Smooth muscle cell (in vitro differentiated cells): ENCODE results near the gene CNTNAP2. TPM values are rescaled to one million over a fixed set of nuclear protein-coding genes. Genes with fewer than 3 reads are reported as not detected.
"Not testable (repeated sequence)": the region's sequence is repeated elsewhere in the genome, so short reads cannot be mapped to it uniquely, and the experiment has no call there.

Experiments
- DNase-seq: peaks from one replicate; lab custom pipeline; 2025; ENCODE audit not compliant: unreplicated experiment; lab: John Stamatoyannopoulos, UW
- H2AFZ ChIP-seq: fragments of 200-600 bp; sonication (generic); 2 replicates; pipeline ENCODE4 v1.6.0; 2016; ENCODE audit warnings: antibody characterized with exemption, low read depth, mild to moderate bottlenecking
- H3F3A ChIP-seq: fragments of 200-600 bp; sonication (generic); 2 replicates; pipeline ENCODE4 v1.6.0; 2017; ENCODE audit warnings: antibody characterized with exemption, low read depth
- H3K27ac ChIP-seq: fragments of 200-600 bp; sonication (generic); 2 replicates; pipeline ENCODE4 v1.5.1; 2016; ENCODE audit warnings: low read depth, mild to moderate bottlenecking
- H3K27me3 ChIP-seq: fragments of 200-600 bp; sonication (generic); 2 replicates; pipeline ENCODE4 v1.6.1; 2016; ENCODE audit warnings: low read depth, mild to moderate bottlenecking
- H3K36me3 ChIP-seq: fragments of 200-600 bp; sonication (generic); 2 replicates; pipeline ENCODE4 v1.5.1; 2016; ENCODE audit warnings: low read depth
- H3K4me1 ChIP-seq: fragments of 200-600 bp; sonication (generic); 2 replicates; pipeline ENCODE4 v1.5.1; 2016; ENCODE audit warnings: low read depth
- H3K4me2 ChIP-seq: fragments of 200-600 bp; sonication (generic); 2 replicates; pipeline ENCODE4 v1.6.0; 2016; ENCODE audit warnings: mild to moderate bottlenecking
- H3K4me3 ChIP-seq: fragments of 200-600 bp; sonication (generic); 2 replicates; pipeline ENCODE4 v1.5.1; 2016; ENCODE audit warnings: mild to moderate bottlenecking
- H3K79me2 ChIP-seq: fragments of 200-600 bp; sonication (generic); 2 replicates; pipeline ENCODE4 v1.6.0; 2016; ENCODE audit warnings: low read depth, mild to moderate bottlenecking
- H3K9ac ChIP-seq: fragments of 200-600 bp; sonication (generic); 2 replicates; pipeline ENCODE4 v1.6.0; 2016; ENCODE audit warnings: low read depth
- H3K9me3 ChIP-seq: fragments of 200-600 bp; sonication (generic); replicated peaks from 2 replicates; pipeline ENCODE4 v1.5.1; 2016; ENCODE audit warnings: low read depth
- H4K20me1 ChIP-seq: fragments of 200-600 bp; sonication (generic); 2 replicates; pipeline ENCODE4 v1.6.0; 2016; ENCODE audit warnings: low read depth
- WGBS: methylation state at CpG from one replicate; pipeline ENCODE4 v1.1.7; 2016; ENCODE audit warnings: low lambda C conversion rate; 5-methylcytosine and 5-hydroxymethylcytosine counted together
- polyA plus RNA-seq: library from polyadenylated mRNA; unstranded; fragments of >200 nt; fragmentation: Nextera tagmentation; extraction: Ambion mirVana; gene quantifications from 2 replicates; pipeline ENCODE4 v1.2.1, GENCODE V29; 2016
- total RNA-seq: library from RNA; depleted of rRNA; stranded (reverse); fragments of >200 nt; gene quantifications from 2 replicates; pipeline ENCODE4 v1.2.3, GENCODE V29; 2014
- TF ChIP-seq, protein P1 (sequence below): fragments of 200-600 bp; sonication (generic); IDR thresholded peaks from 2 replicates; pipeline ENCODE4 v1.5.1; 2017; ENCODE audit warnings: borderline replicate concordance, mild to moderate bottlenecking, antibody characterized with exemption; ENCODE audit not compliant: insufficient read depth, poor library complexity, severe bottlenecking

Gene CNTNAP2
- total and polyA plus RNA-seq, 2 experiments from 2014 or later = 1.7 to 9.0 TPM

- Histone ChIP-seq H3K36me3 (no peaks in the 10 kb centered on the region), H3K9ac (no peak overlapping the region), H3K9me3 (no peaks in the 10 kb centered on the region), H3K79me2 (no peaks in the 10 kb centered on the region), H3K27me3 (no peaks in the 10 kb centered on the region), H2AFZ (no peak overlapping the region), H3F3A (no peaks in the 10 kb centered on the region), H3K4me3 (no peak overlapping the region), H4K20me1 (no peaks in the 10 kb centered on the region), H3K4me1 (peaks cover 7% of the 10 kb centered on the region), H3K4me2 (no peak overlapping the region), H3K27ac (no peak overlapping the region)
- WGBS = 81% methylated on average over 10 of the region's 10 CpGs
- TF ChIP-seq, protein P1, sequence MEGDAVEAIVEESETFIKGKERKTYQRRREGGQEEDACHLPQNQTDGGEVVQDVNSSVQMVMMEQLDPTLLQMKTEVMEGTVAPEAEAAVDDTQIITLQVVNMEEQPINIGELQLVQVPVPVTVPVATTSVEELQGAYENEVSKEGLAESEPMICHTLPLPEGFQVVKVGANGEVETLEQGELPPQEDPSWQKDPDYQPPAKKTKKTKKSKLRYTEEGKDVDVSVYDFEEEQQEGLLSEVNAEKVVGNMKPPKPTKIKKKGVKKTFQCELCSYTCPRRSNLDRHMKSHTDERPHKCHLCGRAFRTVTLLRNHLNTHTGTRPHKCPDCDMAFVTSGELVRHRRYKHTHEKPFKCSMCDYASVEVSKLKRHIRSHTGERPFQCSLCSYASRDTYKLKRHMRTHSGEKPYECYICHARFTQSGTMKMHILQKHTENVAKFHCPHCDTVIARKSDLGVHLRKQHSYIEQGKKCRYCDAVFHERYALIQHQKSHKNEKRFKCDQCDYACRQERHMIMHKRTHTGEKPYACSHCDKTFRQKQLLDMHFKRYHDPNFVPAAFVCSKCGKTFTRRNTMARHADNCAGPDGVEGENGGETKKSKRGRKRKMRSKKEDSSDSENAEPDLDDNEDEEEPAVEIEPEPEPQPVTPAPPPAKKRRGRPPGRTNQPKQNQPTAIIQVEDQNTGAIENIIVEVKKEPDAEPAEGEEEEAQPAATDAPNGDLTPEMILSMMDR = no peak
- DNase-seq = no peak
Measured at GRCh38 chr7:148299350-148300276, 2183.0 kb downstream of the CNTNAP2 start.

DNA sequence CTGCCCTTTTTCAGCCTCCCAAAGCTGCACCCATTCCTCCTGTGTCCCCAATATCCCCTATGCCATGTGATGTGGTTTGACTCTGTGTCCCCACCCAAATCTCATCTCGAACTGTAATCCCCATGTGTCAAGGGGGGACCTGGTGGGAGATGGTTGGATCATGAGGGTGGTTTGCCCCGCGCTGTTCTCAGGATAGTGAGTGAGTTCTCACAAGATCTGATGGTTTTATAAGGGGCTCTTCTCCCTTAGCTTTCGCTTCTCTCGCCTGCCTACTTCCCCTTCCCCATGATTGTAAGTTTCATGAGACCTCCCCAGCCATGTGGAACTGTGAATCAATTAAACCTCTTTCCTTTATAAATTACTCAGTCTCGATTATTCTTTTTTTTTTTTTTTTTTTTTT is 2185.8 kb downstream of the CNTNAP2 start:
- H3K36me3 ChIP-seq, H3K4me2 ChIP-seq, H3K9me3 ChIP-seq, H4K20me1 ChIP-seq, H3K4me1 ChIP-seq, H3K27me3 ChIP-seq, H3K27ac ChIP-seq, H3F3A ChIP-seq, DNase-seq, H2AFZ ChIP-seq, H3K9ac ChIP-seq, H3K4me3 ChIP-seq, H3K79me2 ChIP-seq: not testable (repeated sequence)
- 98% methylated on average over 6 of the region's 6 CpGs for WGBS

GRCh38 chr7:148303295-148304082 is 2186.9 kb downstream of the CNTNAP2 start:
- peak overlapping the region; percentile 20 for H3K27ac ChIP-seq
- no peaks in the 10 kb centered on the region for H3K9me3 ChIP-seq
- H3K9ac ChIP-seq = no peak overlapping the region
- H4K20me1 ChIP-seq = no peaks in the 10 kb centered on the region
- no peak overlapping the region for H3K4me3 ChIP-seq
- TF ChIP-seq, protein P1 = no peak
- peaks cover 7% of the 10 kb centered on the region for H3K4me1 ChIP-seq
- H3F3A ChIP-seq = no peaks in the 10 kb centered on the region
- H3K79me2 ChIP-seq = no peaks in the 10 kb centered on the region
- H2AFZ ChIP-seq = peak overlapping the region; percentile 3
- 50% methylated on average over 11 of the region's 11 CpGs for WGBS
- no peaks in the 10 kb centered on the region for H3K36me3 ChIP-seq
- H3K4me2 ChIP-seq = no peak overlapping the region
- DNase-seq = no peak
- no peaks in the 10 kb centered on the region for H3K27me3 ChIP-seq

DNA sequence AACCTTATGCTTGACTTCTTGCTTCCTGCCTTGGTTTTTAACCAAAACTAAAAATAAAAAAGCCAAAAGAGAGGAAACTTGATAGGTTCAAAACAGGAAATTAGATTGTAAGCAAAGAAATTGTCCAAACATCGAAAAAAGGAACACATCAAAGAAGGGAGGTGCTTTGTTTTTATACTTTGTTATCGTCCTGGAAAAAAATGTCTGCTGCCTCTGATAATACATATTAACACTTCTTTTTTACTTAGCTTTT is 2187.4 kb downstream of the CNTNAP2 start:
- 85% methylated on average over 2 of the region's 2 CpGs for WGBS
- H3K4me1 ChIP-seq = peaks cover 7% of the 10 kb centered on the region
- H3K9ac ChIP-seq = no peak overlapping the region
- H3K79me2 ChIP-seq = no peaks in the 10 kb centered on the region
- no peaks in the 10 kb centered on the region for H3F3A ChIP-seq
- peak overlapping the region; percentile 3 for H2AFZ ChIP-seq
- H3K9me3 ChIP-seq = no peaks in the 10 kb centered on the region
- TF ChIP-seq, protein P1 = no peak
- H3K4me2 ChIP-seq = no peak overlapping the region
- H3K4me3 ChIP-seq = no peak overlapping the region
- no peaks in the 10 kb centered on the region for H3K27me3 ChIP-seq
- H3K27ac ChIP-seq = peak overlapping the region; percentile 20
- H4K20me1 ChIP-seq = no peaks in the 10 kb centered on the region
- H3K36me3 ChIP-seq = no peaks in the 10 kb centered on the region
- DNase-seq = no peak
